GM21367 (cell line): ENCODE measurements around the gene DRAP1.

Source experiments
- ATAC-seq: cut with Tn5 transposase; IDR thresholded peaks from one replicate; pipeline ENCODE4 v1.9.1; 2021; ENCODE audit not compliant: unreplicated experiment

Gene DRAP1

GRCh38 chr11:65903715-65904114, 15.5 kb upstream of the DRAP1 start:
- ATAC-seq = no peak

GRCh38 chr11:65906602-65907001, 12.6 kb upstream of the DRAP1 start:
- no peak for ATAC-seq

- ATAC-seq = no peak
Observed at GRCh38 chr11:65907878-65908277, 11.3 kb upstream of the DRAP1 start.

GRCh38 chr11:65911682-65912568, 7.3 kb upstream of the DRAP1 start:
- no peak for ATAC-seq

- no peak for ATAC-seq
Observed at GRCh38 chr11:65912845-65913244, 6.4 kb upstream of the DRAP1 start.

- no peak for ATAC-seq
Observed at GRCh38 chr11:65915101-65915820, 4.0 kb upstream of the DRAP1 start.

GRCh38 chr11:65915821-65916251, 3.4 kb upstream of the DRAP1 start:
- no peak for ATAC-seq

- ATAC-seq = no peak
Observed at GRCh38 chr11:65916391-65916790, 2.8 kb upstream of the DRAP1 start.

- no peak for ATAC-seq
Observed at GRCh38 chr11:65917077-65917433, 2.2 kb upstream of the DRAP1 start.

GRCh38 chr11:65917434-65918210, 1.6 kb upstream of the DRAP1 start:
- no peak for ATAC-seq

GRCh38 chr11:65918211-65919140, 750 bp upstream of the DRAP1 start, which contains the start of gene C11orf68:
TSS of gene C11orf68 (minus strand) at chr11:65919062. CDS start at chr11:65919031, 31 bp downstream.
- ATAC-seq = peak; percentile 32

- peak; percentile 14 for ATAC-seq
Observed at GRCh38 chr11:65919573-65920371, 546 bp downstream of the DRAP1 start.

- no peak for ATAC-seq
Observed at GRCh38 chr11:65920372-65920802, 1.2 kb downstream of the DRAP1 start.

GRCh38 chr11:65921033-65921555, 1.9 kb downstream of the DRAP1 start:
- no peak for ATAC-seq

GRCh38 chr11:65921876-65922275, 2.6 kb downstream of the DRAP1 start:
- no peak for ATAC-seq

- no peak for ATAC-seq
Observed at GRCh38 chr11:65922565-65922964, 3.3 kb downstream of the DRAP1 start.

- no peak for ATAC-seq
Observed at GRCh38 chr11:65925397-65925796, 6.2 kb downstream of the DRAP1 start.

GRCh38 chr11:65927904-65928397, 8.7 kb downstream of the DRAP1 start:
- no peak for ATAC-seq

GRCh38 chr11:65928667-65929066, 9.4 kb downstream of the DRAP1 start:
- no peak for ATAC-seq
